GM12872 (cell line): ENCODE measurements around the gene CDR2.

Experiments used
- CTCF ChIP-seq: IDR thresholded peaks from 3 replicates; pipeline ENCODE4 v1.5.1; 2011; ENCODE audit warnings: low read depth, mild to moderate bottlenecking, low read length, moderate library complexity; ENCODE audit not compliant: insufficient read depth

The CDR2 gene

GRCh38 chr16:22374311-22375116 is at the start of gene CDR2:
Gene CDR2, minus strand, starts transcription at chr16:22374619. Its CDS starts 310 bp downstream, at chr16:22374309.
- no peak for TF ChIP-seq CTCF

- TF ChIP-seq CTCF = no peak
Measured at GRCh38 chr16:22423716-22424115, 49.3 kb upstream of the CDR2 start.

DNA sequence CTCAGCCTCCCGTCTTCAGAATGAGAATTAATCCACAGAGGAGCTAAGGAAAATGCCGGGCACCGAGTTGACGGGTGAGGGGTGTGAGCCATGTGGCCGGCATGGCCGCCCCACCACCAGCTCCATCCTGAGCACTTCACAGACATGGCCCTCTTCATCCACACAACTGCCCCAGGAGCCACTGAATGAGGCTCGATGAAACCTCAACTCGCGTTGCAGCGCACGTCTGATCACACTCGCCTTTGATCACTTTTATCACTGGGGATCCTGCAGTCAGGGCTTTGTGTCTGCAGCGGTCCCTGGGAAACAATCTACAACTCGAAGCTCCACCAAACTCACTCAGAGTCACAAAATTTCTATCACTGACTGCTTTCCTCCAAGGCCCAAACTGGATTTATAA is 46.7 kb upstream of the CDR2 start:
- no peak for TF ChIP-seq CTCF

- no peak for TF ChIP-seq CTCF
Measured at GRCh38 chr16:22420606-22421135, 46.3 kb upstream of the CDR2 start.

DNA sequence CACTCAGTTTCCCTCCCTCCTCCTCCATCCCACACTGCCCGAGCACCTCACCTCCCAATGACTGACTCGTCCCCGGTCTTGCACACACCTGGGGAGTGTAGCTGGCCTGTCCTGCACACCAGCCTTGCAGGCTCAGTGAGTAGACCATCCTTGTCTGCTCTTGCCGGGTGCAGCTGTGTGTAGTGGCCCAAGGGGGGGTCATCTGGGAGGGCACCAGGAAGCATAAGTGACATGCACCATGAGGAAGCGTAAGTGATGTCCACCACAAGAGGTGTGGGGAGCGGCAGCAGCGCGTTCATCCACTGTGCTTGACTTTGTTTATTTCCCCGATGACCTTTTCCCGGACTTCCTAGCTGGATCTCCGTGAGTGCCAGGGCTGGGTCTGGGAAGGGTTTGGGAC is 45.5 kb upstream of the CDR2 start:
- no peak for TF ChIP-seq CTCF

DNA sequence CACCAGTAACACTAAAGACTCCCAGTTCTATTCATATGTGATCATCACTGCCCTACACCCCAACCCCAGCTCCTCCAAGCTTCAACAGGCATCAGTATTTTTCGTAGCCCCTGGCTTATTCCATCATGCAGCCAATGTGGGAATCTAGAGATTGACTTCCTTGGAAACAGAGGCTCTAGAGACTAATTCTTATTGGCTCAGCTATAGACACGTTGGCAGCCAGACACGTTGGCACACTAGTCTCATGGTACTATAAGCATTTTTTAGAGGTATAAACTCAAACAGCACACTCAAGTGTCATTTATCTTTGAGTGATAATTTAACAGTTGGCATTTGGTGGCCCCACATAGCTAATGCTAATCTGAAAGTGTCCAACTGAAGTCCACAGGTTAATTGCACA is 44.4 kb upstream of the CDR2 start:
- TF ChIP-seq CTCF = no peak

DNA sequence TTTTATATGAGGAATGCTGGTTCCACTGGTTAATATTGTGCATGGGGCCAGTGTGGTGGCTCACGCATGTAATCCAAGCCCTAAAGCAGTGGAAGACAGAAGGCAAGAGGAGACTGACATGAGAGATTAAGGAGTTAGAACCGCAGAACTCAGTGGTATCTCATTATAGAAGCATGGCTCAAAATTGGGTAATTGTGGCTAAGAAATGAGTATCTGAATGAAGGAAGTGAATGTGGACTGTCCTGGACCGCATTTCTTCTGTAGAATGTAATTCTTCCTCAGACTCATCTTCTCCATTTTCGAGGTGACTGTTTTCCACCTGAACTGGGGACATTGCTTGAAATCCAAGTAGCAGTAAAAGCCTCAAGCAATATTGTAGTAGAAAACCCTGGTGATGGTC is 42.6 kb upstream of the CDR2 start:
- TF ChIP-seq CTCF = no peak
